ENCODE data around the gene CPA1. TPM values are rescaled to one million over a fixed set of nuclear protein-coding genes. Genes with fewer than 3 reads are reported as not detected.

CPA1 gene
- total and polyA plus RNA-seq, 2 donors = 0.14 to 0.21 TPM

GRCh38 chr7:130436253-130436652 lies 56.0 kb downstream of the CPA1 start:
- Histone ChIP-seq H3K27me3 (ENCODE audit: control insufficient read depth in 2 of 2, insufficient read depth in 1 of 2, low read length in 1 of 2) (no peaks in the 10 kb centered on the region), H3K4me1 (ENCODE audit: control insufficient read depth in 2 of 2, insufficient read depth in 2 of 2, low read length in 2 of 2) (peaks cover 21 to 35% of the 10 kb centered on the region in 2 donors), H3K27ac (ENCODE audit: low read depth in 1 of 2, low read length in 1 of 2) (no peak overlapping the region), H3K9me3 (ENCODE audit: control insufficient read depth in 2 of 2, insufficient read depth in 1 of 2, low read length in 1 of 2) (peaks cover 0 to 5% of the 10 kb centered on the region in 2 donors), H3K36me3 (ENCODE audit: control insufficient read depth in 2 of 2, insufficient read depth in 2 of 2, low read length in 1 of 2) (no peaks in the 10 kb centered on the region), H3K4me3 (ENCODE audit: low read length in 2 of 2) (no peak overlapping the region)
- no peak for DNase-seq (ENCODE audit: low read depth in 6 of 9, low spot score in 9 of 9)
- 95% methylated on average over 1 of the region's 1 CpG for WGBS

Other genes starting within 250 kb of the CPA1 start
- gene TMEM209, start 175.1 kb upstream of the CPA1 start, total RNA-seq = 13.4 TPM
- 15.5 TPM for gene TMEM209, start 175.1 kb upstream of the CPA1 start, polyA plus RNA-seq
- gene SSMEM1, start 172.6 kb upstream of the CPA1 start, total RNA-seq = not detected
- 0.02 TPM for gene SSMEM1, start 172.6 kb upstream of the CPA1 start, polyA plus RNA-seq
- 0.14 TPM for gene CPA2, start 113.6 kb upstream of the CPA1 start, total RNA-seq
- 0.71 TPM for gene CPA2, start 113.6 kb upstream of the CPA1 start, polyA plus RNA-seq
- gene CPA4, start 87.3 kb upstream of the CPA1 start, total RNA-seq = 0.99 TPM
- 0.96 TPM for gene CPA4, start 87.3 kb upstream of the CPA1 start, polyA plus RNA-seq
- 17.2 TPM for gene CPA5, start 35.7 kb upstream of the CPA1 start, total RNA-seq
- 6.7 TPM for gene CPA5, start 35.7 kb upstream of the CPA1 start, polyA plus RNA-seq
- gene CEP41, start 60.5 kb downstream of the CPA1 start, total RNA-seq = 15.7 TPM
- gene CEP41, start 60.5 kb downstream of the CPA1 start, polyA plus RNA-seq = 11.2 TPM
- gene MEST, start 111.6 kb downstream of the CPA1 start, total RNA-seq = 58.8 TPM
- 15.8 TPM for gene MEST, start 111.6 kb downstream of the CPA1 start, polyA plus RNA-seq

Data from thymus (tissue), 11 donors.